C4-2B (cell line): Measurements from ENCODE around the gene BCO1.

Source experiments
- H3K27ac ChIP-seq: fragments of 450-650 bp; 2 replicates; pipeline ENCODE4 v1.5.1; 2017
- CTCF ChIP-seq: fragments of 450-650 bp; conservative IDR thresholded peaks from 2 replicates; pipeline ENCODE4 v1.5.1; 2017; ENCODE audit warnings: mild to moderate bottlenecking
- ZFX ChIP-seq: fragments of 450-650 bp; IDR thresholded peaks from 2 replicates; pipeline ENCODE4 v1.6.1; 2017

BCO1 gene

GRCh38 chr16:81232740-81233367 is 5.6 kb upstream of the BCO1 start:
- H3K27ac ChIP-seq, result no peak overlapping the region
- TF ChIP-seq ZFX, result no peak
- no peak for TF ChIP-seq CTCF

- no peak for TF ChIP-seq ZFX
- no peak for TF ChIP-seq CTCF
- peak overlapping the region; percentile 29 for H3K27ac ChIP-seq
Measured at GRCh38 chr16:81237282-81237681, 1.2 kb upstream of the BCO1 start.

- peak overlapping the region; percentile 29 for H3K27ac ChIP-seq
- TF ChIP-seq CTCF, result no peak
- TF ChIP-seq ZFX, result no peak
Measured at GRCh38 chr16:81237942-81238295, 570 bp upstream of the BCO1 start.

GRCh38 chr16:81239367-81240121 is 1.1 kb downstream of the BCO1 start:
- no peak overlapping the region for H3K27ac ChIP-seq
- TF ChIP-seq CTCF (no peak), ZFX (no peak)

GRCh38 chr16:81241706-81242105 is 3.2 kb downstream of the BCO1 start:
- TF ChIP-seq ZFX (no peak), CTCF (no peak)
- peak overlapping the region; percentile 23 for H3K27ac ChIP-seq

GRCh38 chr16:81242977-81243618 is 4.6 kb downstream of the BCO1 start:
- TF ChIP-seq CTCF (no peak), ZFX (no peak)
- H3K27ac ChIP-seq, result no peak overlapping the region

- no peak overlapping the region for H3K27ac ChIP-seq
- no peak for TF ChIP-seq ZFX
- no peak for TF ChIP-seq CTCF
Measured at GRCh38 chr16:81243942-81244341, 5.5 kb downstream of the BCO1 start.
